HG03108 (cell line): ENCODE results near the gene DMRT2.

Experiments used
- ATAC-seq: cut with Tn5 transposase; IDR thresholded peaks from one replicate; pipeline ENCODE4 v1.9.1; 2021; ENCODE audit warnings: moderate library complexity; ENCODE audit not compliant: unreplicated experiment

The DMRT2 gene

DNA sequence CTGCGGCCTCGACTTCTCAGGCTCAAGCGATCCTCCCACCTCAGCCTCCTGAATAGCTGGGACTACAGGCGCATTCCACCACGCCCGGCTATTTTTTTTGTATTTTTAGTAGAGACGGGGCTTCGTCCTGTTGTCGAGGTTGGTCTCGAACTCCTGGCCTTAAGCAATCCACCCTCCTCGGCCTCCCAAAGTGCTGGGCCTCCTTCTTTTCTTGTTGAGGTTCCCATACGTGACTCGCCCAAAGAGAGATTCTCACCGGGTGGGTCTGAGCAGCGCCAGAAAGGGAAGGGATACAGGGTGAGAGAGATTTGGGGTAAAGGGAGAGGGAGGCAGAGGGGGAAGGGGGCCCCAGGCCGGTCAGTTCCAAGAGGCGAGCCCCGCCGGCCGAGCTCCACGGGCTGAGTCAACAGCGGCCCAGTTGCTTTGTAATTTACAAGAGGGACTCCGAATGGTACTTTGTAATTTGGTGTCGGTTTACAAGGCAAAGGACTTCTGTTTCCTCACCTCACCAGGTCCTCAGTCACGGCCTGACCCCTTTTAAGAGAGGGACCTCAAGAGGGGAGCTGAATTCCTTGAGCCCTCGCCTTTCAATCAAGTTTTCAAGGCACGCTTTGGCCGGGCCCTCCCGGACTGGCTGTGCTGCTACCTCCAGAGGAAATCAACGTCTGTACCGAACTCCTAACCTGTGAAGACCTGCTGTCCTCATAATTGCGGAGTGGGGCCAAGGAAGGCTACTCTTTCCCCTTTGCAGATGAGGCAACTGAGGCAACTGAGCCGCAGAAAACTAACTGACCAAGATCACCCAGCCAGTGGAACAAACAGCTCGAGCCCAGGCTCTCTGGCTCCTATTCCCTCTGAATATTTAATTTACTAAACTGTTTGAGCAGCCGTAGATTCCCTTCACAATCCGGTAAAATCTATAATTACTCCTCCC lies 3.3 kb upstream of the DMRT2 start:
- no peak for ATAC-seq

DNA sequence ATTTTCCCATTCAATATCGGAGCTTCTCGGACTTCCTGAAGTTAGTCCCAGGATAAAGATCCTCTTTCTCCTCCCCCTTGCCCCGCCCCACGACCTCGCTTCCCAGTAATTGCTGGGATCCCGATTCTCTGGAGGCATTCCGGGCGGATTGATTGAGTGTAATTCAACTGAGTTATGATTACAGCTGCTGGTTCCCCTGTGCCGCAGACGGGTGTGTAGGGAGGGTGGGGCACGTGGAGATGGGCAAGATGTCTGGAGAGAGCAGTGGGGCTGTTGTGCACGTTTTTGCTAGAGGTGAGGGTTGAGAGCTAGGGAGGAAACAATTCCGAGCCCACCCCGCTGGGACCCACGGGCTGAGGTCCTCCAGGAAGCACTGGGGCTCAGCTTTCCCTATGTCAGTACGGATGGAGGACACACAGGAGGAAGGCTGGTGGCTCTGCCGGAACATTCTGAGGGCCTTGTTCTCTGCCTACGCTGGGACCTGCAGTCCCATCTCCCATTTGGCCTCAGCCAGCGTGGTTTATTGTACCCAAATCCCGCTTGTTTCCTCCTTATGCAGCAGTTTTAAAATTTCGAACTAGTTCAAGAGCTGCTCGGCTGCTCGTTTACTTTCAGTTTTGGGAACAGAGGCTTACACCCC lies 2.4 kb upstream of the DMRT2 start:
- no peak for ATAC-seq

DNA sequence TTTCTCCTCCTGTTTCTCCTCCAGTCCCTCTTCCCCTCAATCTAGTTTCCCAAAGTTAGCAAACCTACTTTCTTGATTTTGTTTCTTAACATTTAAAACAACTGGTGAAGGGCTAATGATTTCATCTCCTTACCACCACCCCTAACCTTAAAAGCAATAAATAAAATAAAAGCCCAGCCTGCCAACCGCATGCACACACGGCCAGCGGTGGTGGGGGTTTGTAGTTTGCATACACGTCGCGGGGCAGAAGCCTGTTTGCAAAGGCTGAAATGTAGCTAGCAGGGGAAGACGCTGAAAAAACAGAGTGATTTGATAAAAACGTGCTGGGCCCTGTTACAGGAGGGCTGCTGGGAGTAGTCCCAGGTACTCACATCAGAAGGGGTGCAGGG lies 1.9 kb upstream of the DMRT2 start:
- no peak for ATAC-seq

DNA sequence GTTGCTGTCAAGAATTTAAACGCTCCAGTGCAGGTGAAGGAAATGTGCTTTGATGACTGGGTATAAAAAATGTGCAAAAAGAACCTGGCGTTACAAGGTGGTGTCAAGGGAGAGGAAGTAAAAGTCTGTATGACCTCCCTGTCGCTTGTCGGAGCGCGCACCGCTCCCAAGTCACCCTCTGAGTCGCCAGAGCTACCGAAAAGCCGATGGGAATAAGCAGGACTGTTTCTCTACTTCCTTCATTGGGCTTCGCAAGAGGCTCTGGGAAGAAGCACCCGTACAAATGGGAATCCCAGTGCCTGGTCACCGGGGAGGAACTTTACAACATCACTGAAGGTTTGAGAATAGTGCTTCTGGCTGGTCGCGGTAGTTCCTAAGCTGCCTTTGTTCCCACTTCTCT lies 1.3 kb upstream of the DMRT2 start:
- no peak for ATAC-seq

DNA sequence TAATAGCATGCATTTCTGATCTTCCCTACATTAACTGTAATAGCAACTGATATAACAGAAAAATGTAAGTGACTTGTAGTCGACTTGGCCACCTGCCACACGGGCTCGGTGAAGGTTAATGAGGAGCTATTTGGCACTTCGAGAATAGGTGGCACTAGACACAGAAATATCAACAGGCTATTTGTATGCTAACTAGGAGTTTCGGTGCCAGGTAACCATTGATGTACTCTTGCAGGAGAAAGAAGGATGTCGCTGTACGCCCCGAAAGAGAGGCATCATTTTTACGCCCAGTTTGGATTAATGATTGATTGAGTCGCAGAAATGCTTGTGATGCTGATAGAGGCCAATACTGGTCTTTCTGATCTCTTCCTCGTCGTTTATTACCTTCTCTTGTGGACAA lies 516 bp upstream of the DMRT2 start:
- no peak for ATAC-seq

DNA sequence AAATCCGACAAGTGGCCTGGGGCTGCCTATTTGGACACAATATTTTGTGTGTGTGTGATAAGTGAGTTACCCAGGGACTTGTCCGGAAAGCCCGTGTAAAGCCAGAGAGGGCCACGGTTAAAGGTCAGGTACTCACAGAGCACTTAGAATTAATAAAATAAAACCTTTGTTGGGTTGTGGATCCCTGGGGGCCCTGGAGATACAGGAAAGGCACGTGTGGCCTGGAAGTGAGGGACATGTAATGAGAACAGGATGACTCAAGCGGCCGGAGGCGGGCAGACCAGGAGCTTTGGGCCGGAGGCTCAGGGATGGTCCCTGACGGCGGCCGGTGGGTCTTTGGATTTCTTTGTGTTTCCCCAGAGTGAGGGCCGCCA lies 1.0 kb downstream of the DMRT2 start:
- ATAC-seq, result no peak

DNA sequence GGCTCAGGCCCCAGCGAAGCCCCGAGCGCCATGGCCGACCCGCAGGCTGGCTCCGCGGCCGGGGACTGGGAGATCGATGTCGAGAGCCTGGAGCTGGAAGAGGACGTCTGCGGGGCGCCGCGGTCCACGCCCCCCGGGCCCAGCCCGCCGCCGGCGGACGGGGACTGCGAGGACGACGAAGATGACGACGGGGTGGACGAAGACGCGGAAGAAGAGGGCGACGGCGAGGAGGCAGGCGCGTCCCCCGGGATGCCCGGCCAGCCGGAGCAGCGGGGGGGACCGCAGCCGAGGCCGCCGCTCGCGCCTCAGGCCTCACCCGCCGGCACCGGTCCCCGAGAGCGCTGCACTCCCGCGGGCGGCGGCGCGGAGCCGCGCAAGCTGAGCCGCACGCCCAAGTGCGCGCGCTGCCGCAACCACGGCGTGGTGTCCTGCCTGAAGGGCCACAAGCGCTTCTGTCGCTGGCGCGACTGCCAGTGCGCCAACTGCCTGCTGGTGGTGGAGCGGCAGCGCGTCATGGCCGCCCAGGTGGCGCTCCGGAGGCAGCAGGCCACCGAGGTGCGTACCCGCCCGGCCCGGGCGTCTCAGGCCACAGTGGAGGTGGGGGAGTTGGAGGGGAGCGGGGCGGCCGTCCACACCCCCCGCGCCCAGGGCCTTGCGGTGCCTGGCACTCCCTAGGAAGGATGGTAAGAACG lies 1.6 kb downstream of the DMRT2 start:
- ATAC-seq, result no peak

DNA sequence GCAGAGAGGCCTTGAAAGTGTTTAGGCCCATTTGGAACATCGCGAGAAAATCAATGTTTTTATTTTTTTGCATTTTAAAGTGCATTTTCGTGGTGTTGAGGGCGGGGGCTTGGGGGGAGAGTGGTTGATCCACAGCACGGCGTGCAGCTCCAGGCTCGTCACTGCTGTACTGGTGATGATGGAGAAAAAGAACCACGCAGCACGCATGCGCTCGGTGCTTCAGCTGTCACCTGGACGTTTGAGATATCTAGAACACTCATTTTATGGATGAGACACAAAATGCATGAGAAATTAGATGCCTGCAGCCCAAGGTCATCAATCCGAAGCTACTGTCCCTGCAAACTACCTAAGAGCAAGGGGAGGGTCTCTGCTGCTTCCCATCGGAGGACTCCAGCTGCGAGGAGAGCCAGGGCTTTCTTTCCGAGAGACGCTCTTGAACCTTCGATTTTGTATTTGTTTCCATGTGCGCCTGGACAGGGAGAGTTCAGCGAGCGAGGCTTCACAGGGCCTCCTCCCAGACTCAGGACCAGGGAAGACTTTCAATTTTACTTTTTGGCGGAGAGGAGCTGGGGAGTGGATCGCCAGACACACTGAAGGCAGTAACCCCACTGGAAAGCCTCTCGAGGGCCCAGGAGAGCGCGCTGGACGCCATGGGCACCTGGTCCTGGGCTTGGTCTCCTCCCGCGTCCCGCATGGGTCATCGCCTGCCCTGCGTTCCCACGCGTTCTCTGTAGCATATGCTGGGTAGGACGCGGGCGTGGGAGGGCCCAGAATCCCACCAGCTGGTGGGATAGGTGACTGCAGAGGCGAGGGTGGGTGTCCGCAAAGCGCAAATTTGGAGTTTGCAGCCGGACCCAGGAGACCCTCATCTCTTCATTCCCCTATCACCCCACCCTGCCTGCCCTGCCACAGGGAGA lies 2.5 kb downstream of the DMRT2 start:
- no peak for ATAC-seq

DNA sequence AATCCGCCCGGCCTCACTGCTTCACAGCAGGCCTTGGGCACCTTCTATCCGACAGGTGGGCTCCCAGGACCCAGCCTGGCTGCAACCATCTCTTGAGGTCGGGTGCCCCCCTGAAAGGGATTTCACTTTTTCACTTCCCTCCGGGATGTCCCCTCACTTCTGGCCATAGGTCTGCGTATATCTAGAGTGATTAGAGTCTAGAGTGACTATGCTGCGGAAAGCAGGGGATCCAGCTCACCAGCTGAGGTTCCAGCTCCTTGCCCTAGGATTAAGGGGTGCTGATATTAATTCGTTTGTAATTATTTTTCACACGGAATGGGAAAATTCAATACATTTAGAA lies 3.1 kb downstream of the DMRT2 start:
- no peak for ATAC-seq

DNA sequence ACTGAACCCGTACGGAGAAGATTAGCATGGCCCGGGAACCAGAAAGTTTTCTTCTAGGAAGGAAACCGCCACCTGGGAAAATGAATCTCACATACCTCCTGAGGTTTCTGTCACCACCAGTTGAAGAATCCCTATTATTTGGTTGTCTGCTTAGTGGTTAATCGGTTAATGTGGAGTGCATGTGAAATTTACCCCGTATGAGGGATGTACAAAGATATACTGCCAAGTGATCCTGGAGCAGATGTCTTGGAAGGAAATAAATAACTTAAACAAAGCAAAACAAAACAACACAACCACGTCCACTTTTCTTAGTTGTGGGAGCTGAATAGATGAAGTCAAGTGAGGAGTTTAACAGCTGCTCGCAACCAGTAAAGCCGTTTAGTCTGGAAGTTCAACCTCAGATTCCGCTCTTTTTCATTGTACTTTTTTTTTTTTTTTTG lies 3.8 kb downstream of the DMRT2 start:
- ATAC-seq, result no peak

DNA sequence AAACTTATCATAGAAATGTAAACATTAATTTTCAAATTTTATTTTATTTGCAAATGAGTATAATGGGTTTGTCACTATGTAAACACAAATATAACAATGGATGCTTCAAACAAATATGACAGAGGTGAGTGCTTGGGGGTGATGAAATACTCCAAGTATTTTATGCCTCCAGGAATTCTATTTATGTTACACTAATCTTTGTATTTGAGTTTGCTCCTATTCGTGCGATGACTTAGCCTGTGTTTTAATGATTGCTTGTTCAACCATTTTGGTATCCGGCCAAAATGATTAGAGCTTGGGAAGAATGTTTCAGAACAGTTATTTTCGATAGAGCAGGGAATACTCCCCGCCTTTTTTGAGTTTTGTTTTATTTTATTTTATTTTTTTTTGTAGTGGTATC lies 5.0 kb downstream of the DMRT2 start:
- no peak for ATAC-seq

DNA sequence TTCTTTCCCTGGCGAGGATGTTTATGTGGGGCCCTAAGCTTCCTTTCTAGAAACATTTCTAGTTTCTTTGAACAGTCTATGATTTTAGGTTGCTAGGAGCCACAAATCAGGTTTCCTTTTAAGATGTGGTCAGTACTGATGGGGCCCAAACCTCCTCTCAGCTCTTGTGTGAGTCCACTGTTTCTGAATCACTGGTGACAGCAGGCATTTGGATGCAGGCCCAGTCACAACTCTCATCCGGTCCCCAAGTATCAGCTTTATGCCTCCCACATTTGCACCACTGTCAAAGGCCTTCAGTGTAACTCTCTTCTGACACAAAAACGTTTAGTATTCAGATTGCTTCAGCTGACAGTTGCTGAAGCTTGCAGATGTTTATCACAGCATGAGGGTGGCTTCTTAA lies 7.8 kb downstream of the DMRT2 start:
- no peak for ATAC-seq

DNA sequence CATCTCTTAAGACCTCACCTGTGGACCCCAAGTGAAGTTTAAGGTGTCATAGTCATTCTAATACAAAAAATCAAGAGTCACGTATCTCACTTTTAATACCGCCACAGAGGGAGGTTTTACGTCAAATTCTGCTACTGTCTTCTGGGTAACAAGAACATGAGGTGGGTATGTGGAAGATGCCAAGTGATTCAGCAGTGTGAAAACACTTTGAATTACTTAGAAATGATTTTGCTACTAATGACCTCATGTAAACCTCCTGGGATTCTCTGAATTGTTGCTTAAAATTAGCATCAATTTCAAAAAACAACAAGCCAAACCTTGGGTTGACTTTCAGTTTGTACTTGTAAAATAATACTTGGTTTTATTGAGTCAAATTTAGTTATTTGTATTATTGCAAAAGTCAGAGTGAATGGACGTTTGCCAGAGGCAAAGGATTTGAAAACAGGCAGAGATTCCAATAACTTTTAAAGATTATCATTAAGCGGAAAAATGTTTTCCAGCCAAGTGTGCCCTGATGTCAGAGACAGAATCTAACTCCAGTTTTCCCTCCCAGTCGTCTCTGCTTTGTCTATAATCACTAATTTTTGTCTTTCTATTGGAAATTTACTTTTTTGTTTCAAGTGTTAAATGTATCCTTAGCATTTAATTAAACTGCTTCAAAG lies 8.8 kb downstream of the DMRT2 start:
- no peak for ATAC-seq

DNA sequence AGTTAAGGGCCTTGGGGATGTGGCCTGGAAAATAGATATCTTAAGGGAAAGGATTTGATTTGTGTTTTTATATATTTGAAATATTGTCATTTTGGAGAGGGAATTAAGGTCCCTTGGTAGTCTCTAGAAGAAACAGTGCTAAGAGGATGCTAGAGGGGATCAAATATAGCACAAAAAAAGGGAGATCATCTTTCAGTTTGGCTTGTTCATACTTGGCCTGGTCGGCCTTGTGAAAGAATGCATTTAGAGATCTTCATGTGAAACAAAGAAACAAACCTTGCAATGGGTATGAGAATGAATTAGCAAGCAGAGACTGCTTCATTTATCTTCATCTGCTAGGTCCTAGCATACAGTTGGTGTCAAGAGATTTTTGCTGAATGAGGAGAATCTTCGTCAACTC lies 15.0 kb downstream of the DMRT2 start:
- no peak for ATAC-seq

DNA sequence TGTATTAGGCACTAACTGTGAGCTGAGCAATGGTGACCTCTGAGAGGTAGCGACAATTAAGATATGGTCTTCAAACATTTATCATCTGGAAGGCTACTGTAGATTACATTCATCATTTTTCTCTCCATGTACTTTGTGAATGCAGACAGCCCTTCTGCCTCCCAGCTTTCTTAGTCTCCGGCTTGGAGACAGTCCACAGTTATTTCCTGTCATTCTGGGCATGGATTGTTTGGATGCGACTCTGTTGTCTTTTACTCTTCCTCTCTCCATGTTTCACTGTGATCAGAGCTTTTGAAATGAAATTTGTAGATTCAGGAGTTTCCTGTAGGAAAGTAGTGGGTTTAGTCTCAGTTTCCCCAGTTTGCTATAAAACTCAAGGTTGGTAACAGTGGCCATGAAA lies 20.5 kb downstream of the DMRT2 start:
- ATAC-seq, result no peak

DNA sequence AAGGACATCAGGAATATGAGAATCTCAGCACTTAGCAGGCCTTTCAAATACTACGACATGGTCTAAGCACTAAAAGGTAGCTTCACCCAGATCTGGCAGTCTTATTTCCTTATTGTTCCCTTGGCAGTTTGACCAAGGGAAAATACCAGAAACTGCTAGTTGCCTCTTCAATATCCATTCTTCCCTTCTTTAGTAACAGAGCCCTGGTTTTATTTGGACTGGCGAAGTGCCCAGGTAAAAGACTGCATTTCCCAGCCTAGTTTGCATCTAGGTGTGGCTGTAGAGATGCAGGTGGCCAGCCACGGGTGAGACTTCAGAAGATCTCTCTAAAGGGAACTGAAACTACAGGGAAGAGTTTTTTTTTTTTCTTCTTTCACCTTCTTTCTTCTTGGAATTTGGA lies 21.6 kb downstream of the DMRT2 start:
- no peak for ATAC-seq

DNA sequence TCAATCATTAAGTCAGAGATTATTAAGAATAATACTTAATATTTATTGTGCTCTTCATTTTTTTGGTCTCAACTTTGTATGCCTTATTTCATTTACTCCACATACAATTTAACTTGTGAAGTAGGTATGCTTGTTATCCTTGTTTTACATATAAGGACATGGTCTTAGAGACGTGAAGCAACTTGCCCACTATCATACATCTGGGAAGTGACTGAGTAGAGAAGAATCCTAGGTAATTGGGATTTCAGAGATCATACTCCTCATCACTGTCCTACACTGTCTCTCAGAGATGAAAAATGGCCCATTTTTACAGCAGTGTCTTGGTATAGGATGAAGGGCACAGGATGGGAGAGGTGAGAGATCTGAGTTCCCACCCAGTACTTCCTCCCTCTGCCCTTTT lies 23.3 kb downstream of the DMRT2 start:
- ATAC-seq, result no peak

DNA sequence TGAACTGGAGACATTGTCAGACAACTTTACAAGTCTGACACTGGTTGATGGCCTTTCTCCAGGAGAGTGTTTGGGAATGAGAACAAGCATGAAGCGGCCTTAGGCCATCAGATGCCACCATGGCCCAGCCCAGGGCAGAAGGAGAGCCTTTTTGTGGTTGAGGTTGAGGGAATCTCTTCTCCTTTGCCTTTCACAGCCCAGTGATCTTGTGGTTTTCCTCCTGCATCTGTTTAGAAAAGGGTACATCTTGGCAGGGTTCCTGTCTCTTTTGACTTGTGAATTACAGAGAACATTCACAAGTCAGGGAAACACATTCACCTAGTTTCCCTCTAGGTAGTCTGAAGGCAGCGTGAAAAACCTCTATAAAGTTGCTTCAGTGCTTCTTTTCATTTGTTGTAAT lies 27.5 kb downstream of the DMRT2 start:
- ATAC-seq, result no peak

DNA sequence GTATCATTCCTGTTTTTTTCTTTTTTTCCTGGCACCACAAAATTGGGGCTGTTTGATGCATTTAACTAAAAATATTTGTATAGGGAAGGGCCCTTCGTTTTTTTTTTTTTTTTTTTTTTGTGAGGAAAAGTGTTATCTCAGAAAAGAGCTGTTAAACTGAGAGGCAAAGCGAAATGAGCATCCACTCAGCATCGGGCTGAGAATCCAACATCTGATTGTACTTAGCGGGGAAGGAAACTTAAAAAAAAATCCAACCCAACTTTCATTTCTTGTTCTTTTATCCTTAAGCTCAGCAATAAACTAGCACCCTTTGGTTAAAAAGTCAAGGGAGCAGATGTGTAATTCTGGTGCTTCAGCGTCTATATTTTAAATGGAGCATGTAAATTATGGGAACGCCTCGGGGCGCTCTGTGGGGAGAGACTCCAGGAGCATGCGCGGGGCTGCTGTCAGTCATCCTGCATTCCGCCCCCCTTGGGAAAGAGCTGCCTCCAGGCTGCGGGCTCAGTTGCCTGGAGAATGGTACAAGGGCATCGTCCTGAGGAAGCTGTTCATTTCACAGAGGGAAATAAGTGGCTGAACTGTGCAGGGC lies 33.3 kb downstream of the DMRT2 start:
- ATAC-seq, result no peak

DNA sequence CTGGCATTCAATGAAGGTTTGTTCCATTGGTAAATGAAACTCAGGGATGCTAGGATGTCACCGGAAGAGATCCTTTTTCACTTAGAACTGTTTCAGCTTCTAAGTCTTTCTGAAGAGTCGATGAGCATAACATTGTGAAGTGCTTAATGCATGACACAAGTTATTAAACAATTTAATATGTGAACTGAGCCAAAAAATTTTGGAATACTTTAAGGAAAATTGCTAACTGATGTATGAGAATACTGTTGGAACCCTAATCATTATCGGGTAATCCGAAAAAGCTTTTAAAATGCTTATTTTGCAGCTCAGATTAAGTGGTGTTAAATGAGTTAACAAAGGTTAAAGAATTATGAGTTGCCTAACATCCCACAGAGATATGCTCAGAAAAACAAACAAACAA lies 34.9 kb downstream of the DMRT2 start:
- no peak for ATAC-seq
